ENCODE data around the gene GUK1. TPM values are rescaled to one million over a fixed set of nuclear protein-coding genes. Genes with fewer than 3 reads are reported as not detected.

GUK1 gene
- total RNA-seq, 1 experiment from 2014 or later = 996 TPM

- peaks cover 17% of the 10 kb centered on the region; the same call in 1 of the 2 replicates for H3K36me3 ChIP-seq (ENCODE audit: low read depth, low read length)
- H3K9me3 ChIP-seq (ENCODE audit: low read length) = no peaks in the 10 kb centered on the region
- no peak for DNase-seq
- H3K4me1 ChIP-seq (ENCODE audit: insufficient read depth, low read length) = peaks cover 28% of the 10 kb centered on the region
- intact Hi-C loops (cut with micrococcal nuclease) = loop anchor here (2.0 to 10.0 kb wide), 2 partner anchors 59 to 543 kb away; partner anchors contain the start of gene ZNF678
- H3F3A ChIP-seq (ENCODE audit: low read length, unreplicated experiment) = no peaks in the 10 kb centered on the region
- no peaks in the 10 kb centered on the region for H3K9me2 ChIP-seq (replicated peaks; ENCODE audit: low read length)
- no peak overlapping the region for H3K27ac ChIP-seq (ENCODE audit: low read length)
- H3K27me3 ChIP-seq (ENCODE audit: low read length) = no peaks in the 10 kb centered on the region
- BruUV-seq (replicated peaks) = no TSS peak
- H4K20me1 ChIP-seq (ENCODE audit: low read length) = no peaks in the 10 kb centered on the region
- CTCF ChIA-PET = interaction anchor here (0.6 kb wide), 1 partner anchor 109 kb away, joined by 7 read pairs; no protein-coding TSS in a partner anchor
- POLR2A ChIA-PET (ENCODE audit: unreplicated experiment) = no interaction called here
- no peak overlapping the region for H2AFZ ChIP-seq (ENCODE audit: low read length)
- H3K9ac ChIP-seq (ENCODE audit: low read length) = peak overlapping the region; percentile 91
- ATAC-seq = no peak
- TF ChIP-seq, protein P1, sequence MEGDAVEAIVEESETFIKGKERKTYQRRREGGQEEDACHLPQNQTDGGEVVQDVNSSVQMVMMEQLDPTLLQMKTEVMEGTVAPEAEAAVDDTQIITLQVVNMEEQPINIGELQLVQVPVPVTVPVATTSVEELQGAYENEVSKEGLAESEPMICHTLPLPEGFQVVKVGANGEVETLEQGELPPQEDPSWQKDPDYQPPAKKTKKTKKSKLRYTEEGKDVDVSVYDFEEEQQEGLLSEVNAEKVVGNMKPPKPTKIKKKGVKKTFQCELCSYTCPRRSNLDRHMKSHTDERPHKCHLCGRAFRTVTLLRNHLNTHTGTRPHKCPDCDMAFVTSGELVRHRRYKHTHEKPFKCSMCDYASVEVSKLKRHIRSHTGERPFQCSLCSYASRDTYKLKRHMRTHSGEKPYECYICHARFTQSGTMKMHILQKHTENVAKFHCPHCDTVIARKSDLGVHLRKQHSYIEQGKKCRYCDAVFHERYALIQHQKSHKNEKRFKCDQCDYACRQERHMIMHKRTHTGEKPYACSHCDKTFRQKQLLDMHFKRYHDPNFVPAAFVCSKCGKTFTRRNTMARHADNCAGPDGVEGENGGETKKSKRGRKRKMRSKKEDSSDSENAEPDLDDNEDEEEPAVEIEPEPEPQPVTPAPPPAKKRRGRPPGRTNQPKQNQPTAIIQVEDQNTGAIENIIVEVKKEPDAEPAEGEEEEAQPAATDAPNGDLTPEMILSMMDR (conservative IDR thresholded peaks at IDR 0.05; ENCODE audit: low read depth, low read length) = no peak
- TF ChIP-seq EZH2phosphoT487 (IDR thresholded peaks at IDR 0.05; ENCODE audit: borderline replicate concordance, low read length) (no peak), EZH2 (IDR thresholded peaks at IDR 0.05; ENCODE audit: low read length, unreplicated experiment) (no peak)
- H3K79me2 ChIP-seq (ENCODE audit: low read length) = peaks cover 30% of the 10 kb centered on the region
- peak overlapping the region; percentile 86 for H3K4me2 ChIP-seq (ENCODE audit: low read length)
- peak overlapping the region; percentile 87 for H3K4me3 ChIP-seq (ENCODE audit: low read length)
Observed at GRCh38 chr1:228108055-228108690, 31.9 kb upstream of the GUK1 start.

DNA sequence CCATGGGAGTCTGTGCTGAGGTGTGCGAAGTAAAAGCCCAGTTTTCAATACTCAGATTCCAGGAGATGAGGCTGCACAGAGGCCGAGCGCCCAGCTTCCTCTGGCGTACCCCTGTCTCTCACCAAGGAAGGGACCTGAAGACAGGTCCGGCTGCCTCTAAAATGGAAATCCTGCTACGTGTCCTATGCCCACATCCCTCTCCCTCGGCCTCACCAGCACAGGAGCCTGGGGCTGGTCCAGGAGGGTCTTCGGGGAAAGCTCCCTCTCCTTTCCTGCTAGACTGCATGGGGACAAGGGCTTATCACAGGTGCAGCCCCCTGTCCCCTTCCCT is 31.4 kb upstream of the GUK1 start:
- peak; percentile 5 for ATAC-seq
- H3K27me3 ChIP-seq (ENCODE audit: low read length) = no peaks in the 10 kb centered on the region
- no peak for DNase-seq
- intact Hi-C loops (cut with micrococcal nuclease) = loop anchor here (1.0 to 10.0 kb wide), 3 partner anchors 32 to 544 kb away; partner anchors contain the start of genes GUK1 and ZNF678
- H3K4me2 ChIP-seq (ENCODE audit: low read length) = peak overlapping the region; percentile 86
- no peaks in the 10 kb centered on the region for H3F3A ChIP-seq (ENCODE audit: low read length, unreplicated experiment)
- peak overlapping the region; percentile 87 for H3K4me3 ChIP-seq (ENCODE audit: low read length)
- peak overlapping the region; percentile 91 for H3K9ac ChIP-seq (ENCODE audit: low read length)
- peaks cover 25% of the 10 kb centered on the region for H3K4me1 ChIP-seq (ENCODE audit: insufficient read depth, low read length)
- no peaks in the 10 kb centered on the region for H3K9me3 ChIP-seq (ENCODE audit: low read length)
- H3K36me3 ChIP-seq (ENCODE audit: low read depth, low read length) = peaks cover 17% of the 10 kb centered on the region; the same call in 1 of the 2 replicates
- no peak for TF ChIP-seq EZH2phosphoT487 (IDR thresholded peaks at IDR 0.05; ENCODE audit: borderline replicate concordance, low read length)
- TF ChIP-seq EZH2 (IDR thresholded peaks at IDR 0.05; ENCODE audit: low read length, unreplicated experiment) = no peak
- TF ChIP-seq, protein P1 (conservative IDR thresholded peaks at IDR 0.05; ENCODE audit: low read depth, low read length) = no peak
- CTCF ChIA-PET = no interaction called here
- POLR2A ChIA-PET (ENCODE audit: unreplicated experiment) = no interaction called here
- H3K27ac ChIP-seq (ENCODE audit: low read length) = peak overlapping the region; percentile 31
- H2AFZ ChIP-seq (ENCODE audit: low read length) = peak overlapping the region; percentile 96
- no peaks in the 10 kb centered on the region for H4K20me1 ChIP-seq (ENCODE audit: low read length)
- peaks cover 28% of the 10 kb centered on the region for H3K79me2 ChIP-seq (ENCODE audit: low read length)
- TSS peak; percentile 72 for BruUV-seq (replicated peaks)
- H3K9me2 ChIP-seq (replicated peaks; ENCODE audit: low read length) = no peaks in the 10 kb centered on the region

All from PC-3 (cell line).